Stimulated activated CD4-positive, alpha-beta T cell treated with anti-CD3 and anti-CD28 coated beads, Interleukin-4, amount 100 ng/mL, for 4 hours (primary cell): ENCODE results near the gene COL9A2.

Source experiments
- DNase-seq, 2 experiments: peaks; one replicate each; pipeline ENCODE4 v3.0.0-alpha.2; 2020

Gene COL9A2

GRCh38 chr1:40317394-40318074 lies 448 bp upstream of the COL9A2 start:
- no peak for DNase-seq

- DNase-seq: peak; percentile 15 to 19
Observed at GRCh38 chr1:40315795-40316594, 1.1 kb downstream of the COL9A2 start.

- DNase-seq: peak; percentile 79 to 80
Observed at GRCh38 chr1:40315239-40315794, 1.8 kb downstream of the COL9A2 start.

- DNase-seq: no peak
Observed at GRCh38 chr1:40314721-40315238, 2.3 kb downstream of the COL9A2 start.

GRCh38 chr1:40313958-40314720 lies 2.9 kb downstream of the COL9A2 start:
- DNase-seq: no peak

- no peak for DNase-seq
Observed at GRCh38 chr1:40313329-40313957, 3.6 kb downstream of the COL9A2 start.

GRCh38 chr1:40312238-40313205 lies 4.6 kb downstream of the COL9A2 start:
- DNase-seq: no peak

- no peak for DNase-seq
Observed at GRCh38 chr1:40311692-40312091, 5.4 kb downstream of the COL9A2 start.

- no peak for DNase-seq
Observed at GRCh38 chr1:40310983-40311642, 6.0 kb downstream of the COL9A2 start.

GRCh38 chr1:40310129-40310461 lies 7.0 kb downstream of the COL9A2 start:
- no peak for DNase-seq

GRCh38 chr1:40309374-40310128 lies 7.5 kb downstream of the COL9A2 start:
- no peak for DNase-seq

- DNase-seq: no peak
Observed at GRCh38 chr1:40308036-40308727, 8.9 kb downstream of the COL9A2 start.

GRCh38 chr1:40307186-40307585 lies 9.9 kb downstream of the COL9A2 start:
- no peak for DNase-seq

GRCh38 chr1:40306296-40306695 lies 10.8 kb downstream of the COL9A2 start:
- DNase-seq: no peak

GRCh38 chr1:40305871-40306270 lies 11.2 kb downstream of the COL9A2 start:
- DNase-seq: no peak

GRCh38 chr1:40305451-40305850 lies 11.6 kb downstream of the COL9A2 start:
- no peak for DNase-seq

GRCh38 chr1:40303790-40304189 lies 13.3 kb downstream of the COL9A2 start:
- DNase-seq: no peak

GRCh38 chr1:40303051-40303771 lies 13.9 kb downstream of the COL9A2 start:
- DNase-seq: no peak

GRCh38 chr1:40302475-40302874 lies 14.6 kb downstream of the COL9A2 start:
- no peak for DNase-seq
